Daoy (cell line): ENCODE measurements around the gene MAFG. TPM values are rescaled to one million over a fixed set of nuclear protein-coding genes. Genes with fewer than 3 reads are reported as not detected.

ENCODE experiments used
- DNase-seq: peaks from one replicate; pipeline ENCODE4 v3.0.0-alpha.2; 2015; ENCODE audit warnings: low read depth
- total RNA-seq: library from RNA; depleted of rRNA; stranded (reverse); fragments of >200 nt; shearing (Covaris generic); gene quantifications from 2 replicates; pipeline ENCODE4 v1.2.3, GENCODE V29; 2014

MAFG gene
- total RNA-seq, 1 experiment from 2014 or later, result 20.9 TPM

- no peak for DNase-seq
These were observed 12.4 kb upstream of the MAFG start for GRCh38 chr17:81939881-81940385.

- DNase-seq, result no peak
These were observed 11.7 kb upstream of the MAFG start for GRCh38 chr17:81939218-81939617.

- DNase-seq, result no peak
These were observed 8.2 kb upstream of the MAFG start for GRCh38 chr17:81935709-81936084.

- DNase-seq, result no peak
These were observed 7.5 kb upstream of the MAFG start for GRCh38 chr17:81934850-81935708.

- no peak for DNase-seq
These were observed 6.7 kb upstream of the MAFG start for GRCh38 chr17:81934098-81934757.

- no peak for DNase-seq
These were observed 5.7 kb upstream of the MAFG start for GRCh38 chr17:81933178-81933699.

- DNase-seq, result no peak
These were observed 4.9 kb upstream of the MAFG start for GRCh38 chr17:81932333-81932983.

GRCh38 chr17:81931557-81932332 is 4.2 kb upstream of the MAFG start:
- no peak for DNase-seq

- no peak for DNase-seq
These were observed 3.6 kb upstream of the MAFG start for GRCh38 chr17:81931189-81931556.

GRCh38 chr17:81930142-81931125 is 2.9 kb upstream of the MAFG start:
- no peak for DNase-seq

GRCh38 chr17:81929253-81930141 is 2.0 kb upstream of the MAFG start:
- DNase-seq, result no peak

- no peak for DNase-seq
These were observed 1.2 kb upstream of the MAFG start for GRCh38 chr17:81928544-81929252.

GRCh38 chr17:81927152-81927652 is 333 bp downstream of the MAFG start:
- no peak for DNase-seq

- DNase-seq, result peak; percentile 85
These were observed 934 bp downstream of the MAFG start for GRCh38 chr17:81926451-81927151.

- DNase-seq, result no peak
These were observed 1.6 kb downstream of the MAFG start for GRCh38 chr17:81925860-81926450.

GRCh38 chr17:81924557-81925532 is 2.7 kb downstream of the MAFG start:
- no peak for DNase-seq
